Effector memory CD8-positive, alpha-beta T cell (primary cell): ENCODE results near the gene ITGA8.
"Not testable (repeated sequence)": the region's sequence is repeated elsewhere in the genome, so short reads cannot be mapped to it uniquely, and the experiment has no call there.

Experiments used
- ATAC-seq: fragments of 150-1000 bp; cut with Tn5 transposase; replicated peaks from 2 replicates; pipeline ENCODE4 v1.10.0; 2021; ENCODE audit warnings: mild to moderate bottlenecking, moderate library complexity
- DNase-seq, 3 experiments: peaks; one replicate each; pipeline ENCODE4 v3.0.0; 2021
- H3K27ac Mint-ChIP-seq, 2 donors: one replicate each; pipeline ENCODE4 v1.8.0; 2022; ENCODE audit warnings: mild to moderate bottlenecking in 2 of 2, mixed read lengths in 2 of 2, moderate library complexity in 2 of 2
- H3K27me3 Mint-ChIP-seq, 2 donors: one replicate each; pipeline ENCODE4 v1.8.0; 2022; ENCODE audit warnings: mixed read lengths in 2 of 2
- H3K36me3 Mint-ChIP-seq: one replicate; pipeline ENCODE4 v1.8.0; 2022; ENCODE audit warnings: mild to moderate bottlenecking, moderate library complexity, mixed read lengths; ENCODE audit not compliant: insufficient read depth
- H3K4me1 Mint-ChIP-seq, 2 donors: one replicate each; pipeline ENCODE4 v1.8.0; 2022; ENCODE audit warnings: low read depth in 2 of 2, mixed read lengths in 2 of 2
- H3K4me3 Mint-ChIP-seq, 2 donors: one replicate each; pipeline ENCODE4 v1.8.0; 2022; ENCODE audit warnings: mild to moderate bottlenecking in 2 of 2, mixed read lengths in 2 of 2, moderate library complexity in 2 of 2
- H3K9me3 Mint-ChIP-seq, 2 donors: one replicate each; pipeline ENCODE4 v1.8.0; 2022; ENCODE audit warnings: mixed read lengths in 2 of 2

Gene ITGA8

GRCh38 chr10:15542817-15543216 lies 176.9 kb downstream of the ITGA8 start:
- no peak overlapping the region for H3K4me3 Mint-ChIP-seq
- no peak overlapping the region for H3K27ac Mint-ChIP-seq
- peaks cover 0 to 7% of the 10 kb centered on the region in 2 donors for H3K27me3 Mint-ChIP-seq
- peaks cover 6 to 7% of the 10 kb centered on the region in 2 donors for H3K9me3 Mint-ChIP-seq
- no peaks in the 10 kb centered on the region for H3K36me3 Mint-ChIP-seq
- ATAC-seq, result no peak
- no peaks in the 10 kb centered on the region for H3K4me1 Mint-ChIP-seq
- DNase-seq, result no peak

GRCh38 chr10:15541376-15541775 lies 178.3 kb downstream of the ITGA8 start:
- Mint-ChIP-seq H3K4me1 (no peaks in the 10 kb centered on the region), H3K27me3 (peaks cover 0 to 11% of the 10 kb centered on the region in 2 donors), H3K36me3 (no peaks in the 10 kb centered on the region), H3K9me3 (peaks cover 6 to 7% of the 10 kb centered on the region in 2 donors), H3K4me3 (no peak overlapping the region), H3K27ac (no peak overlapping the region)
- DNase-seq (no peak), ATAC-seq (no peak)

GRCh38 chr10:15540727-15541126 lies 179.0 kb downstream of the ITGA8 start:
- Mint-ChIP-seq H3K4me3 (no peak overlapping the region), H3K36me3 (no peaks in the 10 kb centered on the region), H3K27ac (no peak overlapping the region), H3K9me3 (peaks cover 6 to 7% of the 10 kb centered on the region in 2 donors), H3K4me1 (no peaks in the 10 kb centered on the region), H3K27me3 (peaks cover 0 to 6% of the 10 kb centered on the region in 2 donors)
- DNase-seq, result no peak
- ATAC-seq, result no peak

- no peak for DNase-seq
- ATAC-seq, result no peak
- no peak overlapping the region for H3K4me3 Mint-ChIP-seq
- no peaks in the 10 kb centered on the region for H3K4me1 Mint-ChIP-seq
- peaks cover 4 to 7% of the 10 kb centered on the region in 2 donors for H3K9me3 Mint-ChIP-seq
- no peak overlapping the region for H3K27ac Mint-ChIP-seq
- H3K36me3 Mint-ChIP-seq, result no peaks in the 10 kb centered on the region
- H3K27me3 Mint-ChIP-seq, result peaks cover 4 to 6% of the 10 kb centered on the region in 2 donors
These were observed 180.5 kb downstream of the ITGA8 start for GRCh38 chr10:15539262-15539661.

GRCh38 chr10:15534928-15535538 lies 184.7 kb downstream of the ITGA8 start:
- H3K27me3 Mint-ChIP-seq, H3K4me3 Mint-ChIP-seq, H3K9me3 Mint-ChIP-seq, DNase-seq, H3K4me1 Mint-ChIP-seq, H3K27ac Mint-ChIP-seq, ATAC-seq, H3K36me3 Mint-ChIP-seq: not testable (repeated sequence)

- Mint-ChIP-seq H3K4me1 (no peaks in the 10 kb centered on the region), H3K9me3 (no peaks in the 10 kb centered on the region), H3K27me3 (peaks cover under 1 to 17% of the 10 kb centered on the region in 2 donors), H3K27ac (no peak overlapping the region), H3K36me3 (no peaks in the 10 kb centered on the region), H3K4me3 (no peak overlapping the region)
- ATAC-seq, result no peak
- no peak for DNase-seq
These were observed 187.6 kb downstream of the ITGA8 start for GRCh38 chr10:15531927-15532722.

- H3K36me3 Mint-ChIP-seq, result no peaks in the 10 kb centered on the region
- DNase-seq (no peak), ATAC-seq (no peak)
- peaks cover 0 to 14% of the 10 kb centered on the region in 2 donors for H3K27me3 Mint-ChIP-seq
- no peaks in the 10 kb centered on the region for H3K4me1 Mint-ChIP-seq
- no peak overlapping the region for H3K4me3 Mint-ChIP-seq
- no peak overlapping the region for H3K27ac Mint-ChIP-seq
- H3K9me3 Mint-ChIP-seq, result no peaks in the 10 kb centered on the region
These were observed 190.9 kb downstream of the ITGA8 start for GRCh38 chr10:15528859-15529239.

- Mint-ChIP-seq H3K4me1 (no peaks in the 10 kb centered on the region), H3K4me3 (no peak overlapping the region), H3K27me3 (peaks cover under 1 to 16% of the 10 kb centered on the region in 2 donors), H3K9me3 (no peaks in the 10 kb centered on the region), H3K27ac (no peak overlapping the region), H3K36me3 (no peaks in the 10 kb centered on the region)
- DNase-seq (no peak), ATAC-seq (no peak)
These were observed 193.0 kb downstream of the ITGA8 start for GRCh38 chr10:15526754-15527153.

GRCh38 chr10:15521328-15521903 lies 198.3 kb downstream of the ITGA8 start:
- no peaks in the 10 kb centered on the region for H3K4me1 Mint-ChIP-seq
- DNase-seq, result no peak
- peaks cover 0 to 3% of the 10 kb centered on the region in 2 donors for H3K9me3 Mint-ChIP-seq
- no peak overlapping the region for H3K27ac Mint-ChIP-seq
- no peak for ATAC-seq
- no peaks in the 10 kb centered on the region for H3K36me3 Mint-ChIP-seq
- H3K27me3 Mint-ChIP-seq, result peaks cover 18 to 31% of the 10 kb centered on the region in 2 donors
- H3K4me3 Mint-ChIP-seq, result no peak overlapping the region

- ATAC-seq (no peak), DNase-seq (no peak)
- no peaks in the 10 kb centered on the region for H3K36me3 Mint-ChIP-seq
- no peak overlapping the region for H3K4me3 Mint-ChIP-seq
- no peaks in the 10 kb centered on the region for H3K4me1 Mint-ChIP-seq
- peaks cover 0 to 3% of the 10 kb centered on the region in 2 donors for H3K9me3 Mint-ChIP-seq
- peaks cover 18 to 25% of the 10 kb centered on the region in 2 donors for H3K27me3 Mint-ChIP-seq
- no peak overlapping the region for H3K27ac Mint-ChIP-seq
These were observed 201.5 kb downstream of the ITGA8 start for GRCh38 chr10:15518250-15518649.

- Mint-ChIP-seq H3K4me3 (no peak overlapping the region), H3K36me3 (no peaks in the 10 kb centered on the region), H3K27me3 (peaks cover 19 to 21% of the 10 kb centered on the region in 2 donors), H3K27ac (no peak overlapping the region), H3K9me3 (peaks cover 0 to 3% of the 10 kb centered on the region in 2 donors), H3K4me1 (no peaks in the 10 kb centered on the region)
- no peak for ATAC-seq
- no peak for DNase-seq
These were observed 203.3 kb downstream of the ITGA8 start for GRCh38 chr10:15516256-15517085.

GRCh38 chr10:15515202-15515601 lies 204.5 kb downstream of the ITGA8 start:
- DNase-seq, result no peak
- H3K4me1 Mint-ChIP-seq, result no peaks in the 10 kb centered on the region
- peaks cover 9 to 12% of the 10 kb centered on the region in 2 donors for H3K27me3 Mint-ChIP-seq
- no peak overlapping the region for H3K4me3 Mint-ChIP-seq
- H3K36me3 Mint-ChIP-seq, result no peaks in the 10 kb centered on the region
- H3K27ac Mint-ChIP-seq, result no peak overlapping the region
- no peak for ATAC-seq
- H3K9me3 Mint-ChIP-seq, result no peaks in the 10 kb centered on the region

GRCh38 chr10:15510963-15511362 lies 208.8 kb downstream of the ITGA8 start:
- H3K9me3 Mint-ChIP-seq, result peaks cover 0 to 3% of the 10 kb centered on the region in 2 donors
- H3K36me3 Mint-ChIP-seq, result no peaks in the 10 kb centered on the region
- DNase-seq, result no peak
- H3K27ac Mint-ChIP-seq, result no peak overlapping the region
- no peaks in the 10 kb centered on the region for H3K4me1 Mint-ChIP-seq
- H3K27me3 Mint-ChIP-seq, result peaks cover 26 to 33% of the 10 kb centered on the region in 2 donors
- H3K4me3 Mint-ChIP-seq, result no peak overlapping the region
- ATAC-seq, result no peak
